Lower leg skin (tissue), 4 donors: Measurements from ENCODE around the gene GLI1. TPM values are rescaled to one million over a fixed set of nuclear protein-coding genes. Genes with fewer than 3 reads are reported as not detected.

Experiments
- DNase-seq, 2 donors: peaks; one replicate each; pipeline ENCODE4 v3.0.0-alpha.2; 2019; ENCODE audit warnings: low spot score in 2 of 2
- H3K4me3 ChIP-seq: fragments of 200-600 bp; sonication (generic); 2 replicates; pipeline ENCODE4 v1.5.1; 2017; ENCODE audit warnings: mild to moderate bottlenecking, low read depth; ENCODE audit not compliant: poor library complexity, severe bottlenecking
- CTCF ChIP-seq, 3 donors: fragments of 450-650 bp; IDR thresholded peaks; one replicate each; pipeline ENCODE4 v1.5.1; 2016; ENCODE audit warnings: antibody characterized with exemption in 3 of 3, mild to moderate bottlenecking in 3 of 3, moderate library complexity in 2 of 3
- POLR2A ChIP-seq, 2 donors: fragments of 450-650 bp; IDR thresholded peaks; one replicate each; pipeline ENCODE4 v1.6.1; 2016 to 2017; ENCODE audit warnings: antibody characterized with exemption in 2 of 2, mild to moderate bottlenecking in 1 of 2, moderate library complexity in 1 of 2
- WGBS, 2 donors: methylation state at CpG; one replicate each; pipeline ENCODE4 v1.1.5; 2018; 5-methylcytosine and 5-hydroxymethylcytosine counted together
- intact Hi-C: fragments of 100-400 bp; cut with DNase I; formaldehyde crosslinking; loops from one replicate; pipeline ENCODE4 v1.15.0; 2023; ENCODE audit warnings: low total_unique reads
- total RNA-seq, 4 donors: library from RNA; depleted of rRNA; stranded (reverse); fragments of >200 nt; gene quantifications; one replicate each; pipeline ENCODE4 v1.1.0, GENCODE V29; 2016

The GLI1 gene
- total RNA-seq, 4 donors from 2014 or later = 0.19 to 13.4 (median 1.9) TPM

GRCh38 chr12:57474862-57475261, 15.3 kb downstream of the GLI1 start:
- H3K4me3 ChIP-seq = no peak overlapping the region

GRCh38 chr12:57475271-57476161, 15.9 kb downstream of the GLI1 start:
- no peak for DNase-seq
- intact Hi-C loops = no loop called here

More at GRCh38 chr12:57474862-57475261, 15.3 kb downstream of the GLI1 start:
- 33 to 63% methylated on average over 7 of the region's 7 CpGs for WGBS, 2 donors
- TF ChIP-seq CTCF (IDR thresholded peaks at IDR 0.05) (no peak), POLR2A (IDR thresholded peaks at IDR 0.05) (no peak)
- no peak for DNase-seq
- intact Hi-C loops = no loop called here

GRCh38 chr12:57476162-57476992, 16.8 kb downstream of the GLI1 start:
- WGBS, 2 donors = 25 to 27% methylated on average over 29 of the region's 29 CpGs
- intact Hi-C loops = no loop called here

More at GRCh38 chr12:57475271-57476161, 15.9 kb downstream of the GLI1 start:
- TF ChIP-seq POLR2A (IDR thresholded peaks at IDR 0.05) (no peak), CTCF (IDR thresholded peaks at IDR 0.05) (no peak)
- 7 to 10% methylated on average over 61 to 77 of the region's 84 CpGs for WGBS, 2 donors
- H3K4me3 ChIP-seq = no peak overlapping the region

GRCh38 chr12:57476993-57477709, 17.6 kb downstream of the GLI1 start:
- no peak for TF ChIP-seq CTCF (IDR thresholded peaks at IDR 0.05)
- TF ChIP-seq POLR2A (IDR thresholded peaks at IDR 0.05) = no peak
- no peak overlapping the region for H3K4me3 ChIP-seq
- intact Hi-C loops = no loop called here
- 84 to 86% methylated on average over 15 of the region's 15 CpGs for WGBS, 2 donors
- no peak for DNase-seq

More at GRCh38 chr12:57476162-57476992, 16.8 kb downstream of the GLI1 start:
- H3K4me3 ChIP-seq = no peak overlapping the region
- TF ChIP-seq CTCF (IDR thresholded peaks at IDR 0.05) (no peak), POLR2A (IDR thresholded peaks at IDR 0.05) (no peak)
- no peak for DNase-seq
